Neural progenitor cell (in vitro differentiated cells): ENCODE measurements around the gene SEBOX.

Experiments used
- EZH2 ChIP-seq: fragments of 200-600 bp; sonication (generic); IDR thresholded peaks from 2 replicates; pipeline ENCODE4 v1.6.1; 2017; ENCODE audit warnings: antibody characterized with exemption, mild to moderate bottlenecking, moderate library complexity
- TF ChIP-seq, protein P1 (sequence below): fragments of 200-600 bp; sonication (generic); IDR thresholded peaks from 2 replicates; pipeline ENCODE4 v1.5.1; 2017; ENCODE audit warnings: antibody characterized with exemption, mild to moderate bottlenecking

DNA sequence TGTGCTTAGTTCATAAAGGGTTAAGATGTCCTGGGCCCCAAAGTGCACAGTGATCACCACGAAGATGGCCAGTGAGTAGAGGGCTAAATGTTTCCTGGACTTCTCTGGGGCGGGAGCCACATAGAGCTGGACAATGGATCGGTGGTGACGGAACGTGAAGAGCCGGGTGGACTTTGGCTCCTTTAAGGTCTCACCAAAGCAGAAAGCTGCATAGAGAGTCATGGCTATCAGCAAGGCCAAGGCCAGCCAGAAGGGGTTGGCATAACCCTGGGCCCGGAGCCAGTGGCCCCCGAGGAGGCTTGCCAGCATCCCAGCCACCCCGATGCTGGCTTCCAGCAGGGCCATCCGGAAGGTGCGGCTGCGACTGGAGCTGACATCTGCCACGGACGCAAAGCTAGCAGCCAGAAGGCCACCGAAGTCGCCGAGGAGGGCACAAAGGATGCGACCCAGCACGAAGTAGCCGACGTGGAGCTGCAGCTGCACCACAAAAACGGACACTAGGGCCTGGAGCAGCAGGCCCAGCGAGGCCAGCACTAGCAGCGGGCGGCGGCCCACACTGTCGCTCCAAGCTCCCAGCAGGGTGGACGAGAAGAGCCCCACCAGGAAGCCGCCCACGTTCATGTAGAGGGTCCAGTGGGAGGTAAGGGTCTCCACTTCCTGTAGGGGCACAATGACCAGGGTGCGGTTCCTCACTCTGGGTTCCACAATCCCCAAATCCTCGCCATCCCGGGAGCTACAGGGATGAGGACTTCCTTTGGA, 40.0 kb upstream of the SEBOX start:
- TF ChIP-seq, protein P1, sequence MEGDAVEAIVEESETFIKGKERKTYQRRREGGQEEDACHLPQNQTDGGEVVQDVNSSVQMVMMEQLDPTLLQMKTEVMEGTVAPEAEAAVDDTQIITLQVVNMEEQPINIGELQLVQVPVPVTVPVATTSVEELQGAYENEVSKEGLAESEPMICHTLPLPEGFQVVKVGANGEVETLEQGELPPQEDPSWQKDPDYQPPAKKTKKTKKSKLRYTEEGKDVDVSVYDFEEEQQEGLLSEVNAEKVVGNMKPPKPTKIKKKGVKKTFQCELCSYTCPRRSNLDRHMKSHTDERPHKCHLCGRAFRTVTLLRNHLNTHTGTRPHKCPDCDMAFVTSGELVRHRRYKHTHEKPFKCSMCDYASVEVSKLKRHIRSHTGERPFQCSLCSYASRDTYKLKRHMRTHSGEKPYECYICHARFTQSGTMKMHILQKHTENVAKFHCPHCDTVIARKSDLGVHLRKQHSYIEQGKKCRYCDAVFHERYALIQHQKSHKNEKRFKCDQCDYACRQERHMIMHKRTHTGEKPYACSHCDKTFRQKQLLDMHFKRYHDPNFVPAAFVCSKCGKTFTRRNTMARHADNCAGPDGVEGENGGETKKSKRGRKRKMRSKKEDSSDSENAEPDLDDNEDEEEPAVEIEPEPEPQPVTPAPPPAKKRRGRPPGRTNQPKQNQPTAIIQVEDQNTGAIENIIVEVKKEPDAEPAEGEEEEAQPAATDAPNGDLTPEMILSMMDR, result no peak
- TF ChIP-seq EZH2, result no peak
